HEK293T (cell line): ENCODE results near the gene ASPHD1.

Experiments
- CTCF ChIA-PET: fragments of 350-600 bp; formaldehyde crosslinking; extraction: SDS; loops from one replicate; lab custom pipeline; 2021; ENCODE audit warnings: antibody characterized with exemption, inconsistent platforms; lab: Yijun Ruan, JAX
- POLR2A ChIA-PET: fragments of 350-600 bp; formaldehyde crosslinking; extraction: SDS; loops from one replicate; lab custom pipeline; 2020; ENCODE audit warnings: antibody characterized with exemption, inconsistent platforms; lab: Yijun Ruan, JAX
- DNase-seq: peaks from one replicate; pipeline ENCODE4 v3.0.0; 2012; ENCODE audit warnings: mixed read lengths; ENCODE audit errors: extremely low spot score
- ARNT ChIP-seq: fragments of 450-650 bp; IDR thresholded peaks from 2 replicates; pipeline ENCODE4 v1.6.1; 2017; ENCODE audit warnings: mild to moderate bottlenecking
- BHLHE40 ChIP-seq: fragments of 450-650 bp; IDR thresholded peaks from 2 replicates; pipeline ENCODE4 v1.6.1; 2016; ENCODE audit warnings: mild to moderate bottlenecking, moderate library complexity, borderline replicate concordance
- CTBP1 ChIP-seq: fragments of 450-650 bp; IDR thresholded peaks from 2 replicates; pipeline ENCODE4 v1.6.1; 2016; ENCODE audit warnings: borderline replicate concordance
- ELF4 ChIP-seq: fragments of 450-650 bp; IDR thresholded peaks from 2 replicates; pipeline ENCODE4 v1.6.1; 2017; ENCODE audit warnings: antibody characterized with exemption
- FOXA1 ChIP-seq: fragments of 450-650 bp; IDR thresholded peaks from 2 replicates; pipeline ENCODE4 v1.6.1; 2016; ENCODE audit warnings: mild to moderate bottlenecking
- FOXK2 ChIP-seq: fragments of 450-650 bp; IDR thresholded peaks from 2 replicates; pipeline ENCODE4 v1.6.1; 2016; ENCODE audit warnings: mild to moderate bottlenecking
- FOXM1 ChIP-seq: fragments of 450-650 bp; IDR thresholded peaks from 2 replicates; pipeline ENCODE4 v1.6.1; 2017; ENCODE audit warnings: mild to moderate bottlenecking, borderline replicate concordance
- HDGF ChIP-seq: fragments of 450-650 bp; IDR thresholded peaks from 2 replicates; pipeline ENCODE4 v1.6.1; 2017; ENCODE audit warnings: antibody characterized with exemption, borderline replicate concordance
- L3MBTL2 ChIP-seq: fragments of 450-650 bp; conservative IDR thresholded peaks from 2 replicates; pipeline ENCODE4 v1.6.1; 2016; ENCODE audit warnings: mild to moderate bottlenecking
- LEF1 ChIP-seq: fragments of 450-650 bp; IDR thresholded peaks from 2 replicates; pipeline ENCODE4 v1.6.1; 2017; ENCODE audit warnings: mild to moderate bottlenecking, borderline replicate concordance
- NFRKB ChIP-seq: fragments of 450-650 bp; IDR thresholded peaks from 2 replicates; pipeline ENCODE4 v1.6.1; 2016; ENCODE audit warnings: mild to moderate bottlenecking, moderate library complexity
- PKNOX1 ChIP-seq: fragments of 450-650 bp; IDR thresholded peaks from 2 replicates; pipeline ENCODE4 v1.6.1; 2016
- SP1 ChIP-seq: fragments of 450-650 bp; IDR thresholded peaks from 2 replicates; pipeline ENCODE4 v1.6.1; 2017
- SUZ12 ChIP-seq: fragments of 450-650 bp; IDR thresholded peaks from 2 replicates; pipeline ENCODE4 v1.6.1; 2016; ENCODE audit warnings: mild to moderate bottlenecking
- TARDBP ChIP-seq: fragments of 450-650 bp; IDR thresholded peaks from 2 replicates; pipeline ENCODE4 v1.6.1; 2016
- ZNF384 ChIP-seq: fragments of 450-650 bp; IDR thresholded peaks from 2 replicates; pipeline ENCODE4 v1.6.1; 2016

Gene ASPHD1

GRCh38 chr16:29875206-29875605 is 25.1 kb upstream of the ASPHD1 start:
- ChIA-PET POLR2A (interaction anchor here (1.3 to 1.4 kb wide), 2 partner anchors 11 to 51 kb away, joined by 3 to 6 read pairs; partner anchors contain the start of gene KCTD13), CTCF (no interaction called here)
- TF ChIP-seq FOXM1, result no peak
- no peak for TF ChIP-seq NFRKB
- TF ChIP-seq ELF4, result no peak
- no peak for TF ChIP-seq ARNT
- TF ChIP-seq FOXK2, result no peak
- TF ChIP-seq PKNOX1, result no peak
- no peak for TF ChIP-seq L3MBTL2
- TF ChIP-seq TARDBP, result no peak
- TF ChIP-seq FOXA1, result no peak
- no peak for TF ChIP-seq LEF1
- no peak for TF ChIP-seq ZNF384
- TF ChIP-seq SUZ12, result no peak
- TF ChIP-seq HDGF, result no peak
- TF ChIP-seq SP1, result no peak
- no peak for TF ChIP-seq CTBP1
- no peak for DNase-seq

- no peak for TF ChIP-seq CTBP1
- no peak for TF ChIP-seq LEF1
- no peak for TF ChIP-seq BHLHE40
- no peak for TF ChIP-seq FOXK2
- ChIA-PET POLR2A (interaction anchor here (1.4 kb wide), 1 partner anchor 50 kb away, joined by 6 read pairs; the partner anchor contains the start of gene KCTD13), CTCF (no interaction called here)
- no peak for DNase-seq
These were observed 24.1 kb upstream of the ASPHD1 start for GRCh38 chr16:29876217-29876593.

- TF ChIP-seq L3MBTL2, result no peak
- no peak for TF ChIP-seq SUZ12
- no peak for TF ChIP-seq TARDBP
- TF ChIP-seq PKNOX1, result no peak
- no peak for TF ChIP-seq LEF1
- TF ChIP-seq HDGF, result no peak
- TF ChIP-seq ELF4, result no peak
- TF ChIP-seq FOXA1, result no peak
- TF ChIP-seq ARNT, result no peak
- TF ChIP-seq SP1, result no peak
- no peak for TF ChIP-seq BHLHE40
- ChIA-PET POLR2A (interaction anchor here (1.0 to 1.5 kb wide), 2 partner anchors 12 to 23 kb away, joined by 3 to 7 read pairs; partner anchors contain the start of gene SEZ6L2), CTCF (interaction anchor here (1.2 kb wide), 1 partner anchor 28 kb away, joined by 3 read pairs; no protein-coding TSS in a partner anchor)
- DNase-seq, result no peak
These were observed 23.6 kb upstream of the ASPHD1 start for GRCh38 chr16:29876594-29877249.

- TF ChIP-seq LEF1 (no peak), TARDBP (no peak), L3MBTL2 (peak; percentile 85), ARNT (no peak)
- CTCF ChIA-PET, result interaction anchor here (1.2 to 1.4 kb wide), 2 partner anchors 9 to 29 kb away, joined by 3 to 4 read pairs; no protein-coding TSS in a partner anchor
- DNase-seq, result peak; percentile 94
- POLR2A ChIA-PET, result interaction anchor here (1.0 to 1.5 kb wide), 4 partner anchors 11 to 51 kb away, joined by 3 to 7 read pairs (median 4); partner anchors contain the start of gene SEZ6L2
These were observed 22.9 kb upstream of the ASPHD1 start for GRCh38 chr16:29877266-29877961.

GRCh38 chr16:29878172-29878571 is 22.1 kb upstream of the ASPHD1 start:
- CTCF ChIA-PET, result interaction anchor here (1.4 kb wide), 1 partner anchor 10 kb away, joined by 4 read pairs; no protein-coding TSS in a partner anchor
- no peak for TF ChIP-seq BHLHE40
- TF ChIP-seq CTBP1, result no peak
- no peak for TF ChIP-seq TARDBP
- no peak for TF ChIP-seq ZNF384
- TF ChIP-seq ELF4, result no peak
- TF ChIP-seq HDGF, result no peak
- POLR2A ChIA-PET, result interaction anchor here (1.2 to 1.5 kb wide), 3 partner anchors 21 to 50 kb away, joined by 3 to 7 read pairs (median 4); partner anchors contain the start of gene SEZ6L2
- DNase-seq, result no peak

- ChIA-PET CTCF (no interaction called here), POLR2A (interaction anchor here (1.3 kb wide), 1 partner anchor 19 kb away, joined by 4 read pairs; the partner anchor contains the start of genes ASPHD1 and SEZ6L2)
- TF ChIP-seq ZNF384 (no peak), TARDBP (no peak), ELF4 (no peak), FOXM1 (no peak), L3MBTL2 (no peak), PKNOX1 (no peak), CTBP1 (no peak), LEF1 (no peak), SUZ12 (no peak), SP1 (no peak), FOXK2 (no peak), BHLHE40 (no peak), ARNT (no peak)
These were observed 19.2 kb upstream of the ASPHD1 start for GRCh38 chr16:29881050-29881449.

More at GRCh38 chr16:29881050-29881449, 19.2 kb upstream of the ASPHD1 start:
- DNase-seq, result no peak
